HG03520 (cell line): ENCODE measurements around the gene ZNF791.
"Not testable (repeated sequence)": the region's sequence is repeated elsewhere in the genome, so short reads cannot be mapped to it uniquely, and the experiment has no call there.

Experiments used
- ATAC-seq: cut with Tn5 transposase; IDR thresholded peaks from one replicate; pipeline ENCODE4 v1.9.1; 2021; ENCODE audit warnings: mild to moderate bottlenecking, moderate library complexity; ENCODE audit not compliant: unreplicated experiment

ZNF791 gene

DNA sequence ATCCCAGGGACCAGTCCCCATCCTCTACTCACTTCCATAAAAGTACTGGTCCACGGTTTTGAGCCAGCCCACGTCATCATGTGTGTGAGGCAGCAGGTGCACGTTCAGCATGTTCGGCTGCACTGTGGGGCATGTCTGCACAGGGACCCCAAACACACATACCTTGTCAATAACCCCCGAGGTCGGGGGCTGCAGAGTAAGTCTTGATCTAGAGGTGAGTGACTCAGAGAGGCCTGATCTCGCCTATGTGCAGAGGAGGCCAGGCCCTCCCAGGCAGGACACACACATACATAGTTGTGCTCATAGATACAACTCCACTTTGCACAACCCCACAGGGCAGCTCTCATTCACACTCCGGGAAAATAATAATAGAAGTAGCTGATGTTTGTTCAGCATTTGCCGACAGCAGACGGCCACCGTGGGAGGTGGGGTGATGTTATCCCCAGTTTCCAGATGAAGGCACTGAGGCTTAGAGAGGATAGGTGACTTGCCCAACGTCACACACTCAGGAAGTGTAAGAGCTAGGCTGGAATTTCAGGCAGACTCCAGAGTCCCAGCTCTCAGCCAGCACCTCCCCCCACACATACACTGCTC lies 55.0 kb downstream of the ZNF791 start:
- ATAC-seq, result no peak

DNA sequence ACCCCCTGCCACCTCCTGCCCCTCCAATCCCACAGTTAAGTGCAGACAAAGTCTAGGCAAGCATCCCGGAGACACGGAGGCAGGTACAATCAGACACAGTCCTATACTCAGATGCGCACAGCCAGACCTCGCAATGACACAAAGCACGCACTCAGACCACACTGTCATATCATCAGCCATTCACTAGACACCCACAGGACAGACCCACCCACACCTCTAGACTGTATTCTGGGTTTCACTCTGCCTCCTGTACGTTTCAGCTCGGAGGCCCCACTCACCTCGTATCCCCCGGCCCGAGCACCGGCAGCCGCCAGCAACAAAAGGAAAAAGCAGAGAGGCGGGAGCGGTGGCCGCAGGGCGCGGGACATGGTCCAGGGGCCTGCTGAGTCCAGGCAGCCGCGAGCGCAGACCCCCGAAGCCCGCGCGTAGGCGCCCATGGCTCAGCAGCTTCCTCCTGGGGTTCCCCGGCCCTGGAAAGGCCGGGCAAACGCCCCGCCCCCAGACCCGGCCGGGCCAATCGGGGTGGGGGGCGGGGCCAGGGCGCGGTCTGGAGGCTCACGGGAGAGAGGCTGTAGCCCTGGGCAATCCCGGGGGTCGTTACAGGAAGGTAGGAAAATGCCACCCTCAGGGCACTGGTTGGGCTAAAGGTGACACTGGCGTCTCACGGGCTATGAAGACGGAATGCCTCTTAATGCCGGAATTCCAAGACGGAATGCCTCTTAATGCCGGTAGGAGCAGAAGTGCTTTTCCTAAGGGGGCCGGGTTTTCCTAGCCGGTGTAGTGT lies 55.7 kb downstream of the ZNF791 start, which contains the start of the genes MAN2B1 and WDR83:
Gene MAN2B1 (minus strand): TSS at position 478 of the 784 bp plus-strand sequence. CDS start 41 bp downstream, at position 437.
Gene WDR83 (plus strand): TSS at position 543 of the 784 bp plus-strand sequence. CDS start 2,984 bp downstream, outside the sequence.
- peak; percentile 39 for ATAC-seq

DNA sequence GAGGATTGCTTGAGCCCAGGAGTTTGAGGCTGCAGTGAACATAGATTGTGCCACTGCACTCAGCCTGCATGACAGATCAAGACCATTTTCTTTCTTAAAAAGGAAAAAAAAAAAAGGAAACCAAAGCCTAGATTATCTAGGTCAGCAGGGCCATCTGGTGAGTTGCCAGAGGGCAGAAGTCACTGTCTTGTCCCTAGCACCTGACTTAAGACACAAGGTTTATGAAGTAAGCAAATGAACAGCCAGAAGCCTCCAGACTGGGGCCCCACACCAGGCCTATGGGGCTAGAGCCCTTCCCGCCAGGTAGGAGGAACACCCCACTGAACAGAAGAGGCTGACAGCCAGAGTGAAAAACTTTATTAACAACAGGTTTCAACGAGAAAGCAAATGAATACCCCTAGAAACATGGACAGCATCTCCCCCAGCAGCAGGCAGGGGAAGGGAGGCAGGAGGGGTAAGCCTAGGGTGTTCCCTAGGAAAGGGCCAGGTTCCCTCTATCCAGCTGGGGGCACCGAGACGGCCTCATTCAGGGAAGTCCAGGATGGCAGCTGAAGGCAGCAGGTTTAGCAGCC lies 57.1 kb downstream of the ZNF791 start:
- no peak for ATAC-seq

DNA sequence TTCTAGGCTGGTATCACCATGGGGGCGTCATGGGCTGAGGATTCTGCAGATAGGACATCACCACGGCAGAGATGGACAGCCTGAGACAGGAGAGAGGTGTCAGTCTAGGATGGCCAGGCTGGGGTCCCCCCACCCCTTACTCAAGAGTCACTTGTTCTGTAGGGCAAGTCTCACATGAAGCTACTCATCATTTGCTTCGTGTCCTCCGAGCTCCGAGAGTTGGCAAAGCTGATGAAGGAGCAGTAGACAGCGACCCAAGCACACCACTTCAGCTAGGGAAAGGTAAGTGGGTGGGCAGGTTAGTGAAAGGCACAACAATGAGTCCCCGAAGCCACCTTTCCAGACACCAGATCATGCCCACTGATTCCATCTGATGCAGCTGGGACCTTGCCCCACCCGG lies 57.6 kb downstream of the ZNF791 start:
- no peak for ATAC-seq

DNA sequence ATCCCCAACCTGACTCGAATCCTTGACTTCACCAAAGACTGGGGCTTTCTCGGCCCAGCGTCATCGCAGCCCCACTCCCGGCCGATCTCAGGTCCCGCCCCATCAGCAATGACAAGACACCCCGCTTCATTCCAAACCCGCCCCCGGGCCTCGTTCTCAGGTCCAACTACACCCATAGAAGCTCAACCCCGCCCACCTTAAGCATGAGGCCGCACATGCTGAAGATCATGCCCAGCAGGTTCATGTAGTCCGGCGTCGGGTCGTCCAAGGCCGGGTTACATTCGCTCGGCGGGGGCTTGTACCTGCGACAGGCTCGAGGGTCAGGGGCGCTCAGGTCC lies 58.2 kb downstream of the ZNF791 start:
- ATAC-seq, result no peak

DNA sequence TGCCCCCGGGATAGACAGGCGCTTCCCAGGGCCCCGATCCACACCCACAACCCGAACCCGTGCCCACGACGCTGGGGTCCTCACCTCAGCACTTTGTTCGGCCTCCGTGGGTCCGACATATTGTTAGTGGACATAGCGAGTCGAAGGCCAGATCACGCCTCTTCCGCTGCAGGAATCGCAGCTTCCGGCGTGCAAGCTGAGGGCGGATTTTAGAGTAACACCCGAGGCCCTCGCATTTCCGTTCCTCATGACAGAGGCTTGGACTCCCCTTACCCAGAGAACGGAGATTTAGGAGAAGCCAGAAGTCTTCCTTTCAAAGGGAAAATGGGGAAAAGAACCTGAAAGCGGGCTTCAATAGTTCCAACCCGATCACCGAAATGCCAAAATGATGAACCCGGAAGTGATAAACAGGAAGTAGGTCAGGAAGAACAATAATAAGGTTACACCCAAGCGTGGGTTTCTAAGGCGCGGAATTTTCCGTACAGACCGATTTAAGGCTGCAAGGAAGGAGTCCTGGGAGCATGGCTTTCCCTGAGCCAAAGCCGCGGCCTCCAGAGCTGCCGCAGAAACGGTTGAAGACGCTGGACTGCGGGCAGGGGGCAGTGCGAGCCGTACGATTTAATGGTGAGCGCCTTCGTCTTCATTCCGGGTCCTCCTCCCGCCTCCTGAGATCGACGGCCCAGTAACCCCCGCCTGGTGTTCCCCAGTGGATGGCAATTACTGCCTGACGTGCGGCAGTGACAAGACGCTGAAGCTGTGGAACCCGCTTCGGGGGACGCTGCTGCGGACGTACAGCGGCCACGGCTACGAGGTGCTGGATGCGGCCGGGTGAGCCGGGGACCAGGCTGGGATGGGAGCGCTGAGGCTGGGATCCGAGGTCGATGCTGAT lies 58.8 kb downstream of the ZNF791 start:
- ATAC-seq, result no peak

DNA sequence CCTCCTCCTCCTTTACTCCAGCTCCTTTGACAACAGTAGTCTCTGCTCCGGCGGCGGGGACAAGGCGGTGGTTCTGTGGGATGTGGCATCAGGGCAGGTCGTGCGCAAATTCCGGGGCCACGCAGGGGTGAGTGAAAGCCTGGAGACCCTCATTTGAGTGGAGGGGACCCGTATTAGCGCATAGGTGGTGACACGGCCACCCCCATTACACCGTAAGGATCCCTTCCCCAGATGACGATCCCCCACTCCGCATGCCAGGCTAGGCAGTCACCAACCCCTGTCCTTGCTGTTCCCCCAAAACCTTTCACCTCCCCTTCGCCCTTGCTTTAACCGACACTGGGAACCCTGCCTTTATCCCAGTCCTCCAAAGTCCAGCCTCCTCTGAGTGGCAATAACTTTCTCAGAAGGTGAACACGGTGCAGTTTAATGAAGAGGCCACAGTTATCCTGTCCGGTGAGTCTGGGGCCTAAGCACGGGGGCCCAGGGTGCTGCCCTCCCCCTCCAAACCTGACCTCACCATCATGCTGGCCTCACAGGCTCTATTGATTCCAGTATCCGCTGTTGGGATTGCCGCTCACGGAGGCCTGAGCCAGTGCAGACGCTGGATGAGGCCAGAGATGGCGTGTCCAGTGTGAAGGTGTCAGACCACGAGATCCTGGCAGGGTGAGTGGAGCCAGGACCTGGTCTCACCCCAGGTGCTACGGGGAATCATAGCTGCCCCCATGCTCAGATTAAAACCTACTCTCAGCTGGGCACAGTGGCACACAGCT lies 59.6 kb downstream of the ZNF791 start:
- ATAC-seq, result no peak

DNA sequence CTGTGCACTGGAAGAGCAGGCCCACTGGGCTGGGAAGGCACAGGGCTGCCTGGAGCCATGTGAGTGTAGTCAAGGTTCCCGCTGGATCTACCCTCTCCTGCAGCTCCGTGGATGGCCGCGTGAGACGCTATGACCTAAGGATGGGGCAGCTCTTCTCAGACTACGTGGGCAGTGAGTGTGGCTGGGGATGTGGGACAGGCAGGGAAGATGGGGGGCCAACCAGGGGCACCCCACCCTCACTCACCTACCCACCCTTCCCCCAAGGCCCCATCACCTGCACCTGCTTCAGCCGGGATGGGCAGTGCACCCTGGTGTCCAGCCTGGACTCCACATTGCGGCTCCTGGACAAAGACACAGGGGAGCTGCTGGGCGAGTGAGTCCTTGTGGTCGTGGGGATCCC lies 62.0 kb downstream of the ZNF791 start:
- no peak for ATAC-seq

DNA sequence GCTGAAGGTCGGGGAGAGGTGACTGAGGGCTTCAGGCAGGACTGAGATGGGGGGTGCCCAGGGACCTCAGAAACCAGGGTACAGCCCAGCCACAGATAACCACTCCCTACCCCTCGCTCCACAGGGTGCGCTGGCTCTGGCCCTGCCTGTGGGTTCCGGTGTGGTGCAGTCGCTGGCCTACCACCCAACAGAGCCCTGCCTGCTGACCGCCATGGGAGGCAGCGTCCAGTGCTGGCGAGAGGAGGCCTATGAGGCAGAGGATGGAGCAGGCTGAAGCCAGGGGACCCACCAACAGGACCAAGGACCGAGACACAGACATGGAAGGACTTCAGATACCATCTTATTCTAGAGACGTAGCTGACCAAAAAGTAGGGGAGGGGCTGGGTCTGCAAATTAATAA lies 64.7 kb downstream of the ZNF791 start:
- ATAC-seq, result no peak

DNA sequence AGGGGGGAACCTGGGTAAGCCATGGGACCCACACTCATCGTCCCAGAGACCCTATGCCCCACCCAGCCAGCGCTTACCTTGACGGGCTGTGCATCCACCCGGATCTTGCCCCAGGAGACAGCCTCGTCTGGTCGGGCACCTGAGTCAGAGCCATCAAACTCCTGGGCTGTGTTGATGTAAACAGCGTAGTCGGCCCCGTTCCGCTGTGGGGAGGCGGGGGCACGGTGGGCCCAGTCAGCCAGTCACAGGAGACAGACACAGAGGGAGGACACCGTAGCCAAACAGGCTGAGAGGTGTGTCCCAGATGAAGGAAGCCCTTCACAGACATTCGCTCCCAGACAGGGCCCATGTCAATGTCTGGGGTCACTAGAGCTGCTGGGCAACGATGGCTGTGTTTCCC lies 65.2 kb downstream of the ZNF791 start:
- ATAC-seq, result no peak

DNA sequence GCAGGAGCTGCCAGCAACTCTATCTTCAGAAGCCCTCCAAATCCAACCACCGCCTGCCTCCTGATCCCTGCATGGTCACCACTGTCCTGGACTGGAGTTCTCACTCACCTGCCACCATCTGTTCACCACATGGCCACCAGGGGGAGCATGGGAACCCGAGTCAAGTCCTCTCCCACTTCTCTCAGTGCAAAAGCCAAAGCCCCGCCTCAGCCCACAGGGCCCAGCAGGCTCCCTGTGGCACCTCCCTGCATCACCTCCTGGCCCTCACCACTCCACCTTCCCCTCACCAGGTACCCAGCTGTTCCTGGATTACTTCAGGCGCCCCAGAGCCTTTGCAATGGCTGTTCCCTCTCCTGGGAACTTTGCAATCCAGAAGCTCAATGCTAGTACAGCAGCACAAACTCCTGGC lies 65.7 kb downstream of the ZNF791 start:
- ATAC-seq, result no peak

DNA sequence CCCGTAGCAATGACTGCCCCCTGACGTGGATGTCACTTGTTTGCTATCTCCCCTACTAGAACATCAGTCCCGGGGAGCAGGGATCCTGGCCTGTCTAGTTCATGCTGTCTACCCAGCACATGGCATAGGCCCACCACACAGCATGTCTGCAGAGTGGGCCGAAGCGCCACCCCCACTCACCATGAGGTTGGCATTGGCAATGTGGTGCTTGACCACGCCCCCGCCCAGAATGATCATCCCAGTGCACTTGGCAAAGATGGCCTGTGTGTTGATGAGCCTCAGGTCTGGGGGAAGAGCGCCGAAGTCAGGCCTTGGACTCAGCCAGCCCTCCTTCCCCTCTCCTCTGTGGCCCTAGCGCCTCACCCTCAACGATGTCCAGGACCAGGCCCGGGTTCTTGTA lies 66.2 kb downstream of the ZNF791 start:
- ATAC-seq, result no peak

DNA sequence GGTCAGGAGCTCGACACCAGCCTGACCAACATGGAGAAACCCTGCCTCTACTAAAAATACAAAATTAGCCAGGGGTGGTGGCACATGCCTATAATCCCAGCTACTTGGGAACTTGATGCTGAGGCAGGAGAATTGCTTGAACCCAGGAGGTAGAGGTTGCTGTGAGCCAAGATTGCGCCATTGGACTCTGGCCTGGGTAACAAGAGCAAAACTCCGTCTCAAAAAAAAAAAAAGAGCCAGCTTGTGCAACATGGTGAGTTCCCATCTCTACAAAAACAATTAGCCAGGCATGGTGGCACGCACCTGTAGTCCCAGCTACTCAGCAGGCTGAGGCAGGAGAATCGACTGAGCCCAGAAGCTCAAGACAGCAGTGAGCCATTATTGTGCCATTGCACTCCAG lies 67.3 kb downstream of the ZNF791 start:
- not testable (repeated sequence) for ATAC-seq

DNA sequence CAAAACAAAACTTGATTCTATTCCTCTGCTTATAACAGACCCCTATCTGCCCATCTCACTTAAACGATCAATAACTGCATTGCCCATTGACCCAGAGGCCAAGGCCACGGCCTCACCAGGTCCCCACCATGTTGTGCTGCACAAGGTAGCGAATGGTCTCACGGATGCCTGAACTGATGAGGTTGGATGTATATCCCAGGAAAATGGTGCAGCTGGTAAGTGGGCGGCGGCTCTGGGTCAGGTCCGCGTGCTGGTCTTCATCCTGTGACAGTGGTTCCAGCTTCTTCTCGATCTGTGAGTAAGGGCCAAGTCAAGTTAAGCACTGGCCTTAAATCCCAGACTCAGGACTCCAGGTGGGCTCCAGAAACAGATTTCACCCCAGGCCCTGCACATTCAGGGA lies 69.3 kb downstream of the ZNF791 start:
- ATAC-seq, result no peak

DNA sequence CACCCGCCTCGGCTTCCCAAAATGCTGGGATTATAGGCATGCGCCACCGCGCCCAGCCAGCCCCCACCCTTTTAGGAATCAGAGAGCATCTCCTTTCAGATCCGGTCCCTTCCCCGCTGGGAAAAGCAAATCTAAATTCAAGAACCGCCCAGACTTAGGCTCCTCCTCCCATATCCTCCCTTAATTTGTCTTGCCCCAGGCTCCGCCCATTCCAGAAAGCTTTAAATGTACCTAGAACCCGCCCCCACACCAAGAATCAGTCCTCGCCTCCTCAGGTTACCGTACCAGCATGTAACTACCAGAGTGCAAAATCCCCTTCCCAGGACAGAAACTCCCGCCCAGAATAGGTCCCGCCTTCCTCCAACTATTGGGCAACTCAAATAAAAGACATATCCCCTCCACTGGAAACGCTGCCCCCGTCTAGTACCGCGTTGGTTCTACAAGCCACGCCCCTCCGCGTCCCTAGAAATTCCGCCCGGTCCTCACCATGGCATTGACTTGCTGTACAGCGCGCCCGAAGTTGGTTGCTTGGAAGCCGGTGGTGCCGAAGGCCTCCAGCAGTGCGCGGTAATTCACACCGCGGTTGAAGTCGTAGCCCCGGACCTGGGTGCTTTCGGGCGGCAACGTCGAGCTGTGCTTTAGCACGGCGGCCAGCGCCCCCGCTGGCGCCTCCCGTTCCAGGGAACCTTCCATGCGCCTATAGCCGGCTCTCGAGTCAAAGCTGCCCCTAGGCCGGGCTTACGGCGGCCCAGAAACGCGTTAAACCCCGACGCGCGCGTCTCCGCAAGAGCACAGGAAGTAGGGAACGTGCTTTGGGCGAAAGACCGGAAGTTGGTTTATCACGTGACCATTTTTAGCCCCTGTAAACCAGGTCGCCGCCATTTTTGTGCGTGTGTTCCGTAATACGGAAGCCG lies 70.6 kb downstream of the ZNF791 start, which contains the start of gene DHPS:
Gene DHPS (minus strand): TSS at position 807 of the 914 bp plus-strand sequence. CDS start 114 bp downstream, at position 693.
- peak; percentile 67 for ATAC-seq
